ENCODE measurements around the gene TELO2.
A peak's percentile ranks its signal among the peaks of the same experiment; 100 is the strongest.
"Not testable (repeated sequence)": the region's sequence is repeated elsewhere in the genome, so short reads cannot be mapped to it uniquely, and the experiment has no call there.

The TELO2 gene

GRCh38 chr16:1475552-1476114 lies 17.5 kb upstream of the TELO2 start:
- no peak for DNase-seq (ENCODE audit: low read depth)

- no peak for DNase-seq (ENCODE audit: low read depth)
Observed at GRCh38 chr16:1477033-1477432, 16.1 kb upstream of the TELO2 start.

GRCh38 chr16:1478937-1479336 lies 14.2 kb upstream of the TELO2 start:
- DNase-seq (ENCODE audit: low read depth) = not testable (repeated sequence)

GRCh38 chr16:1481906-1482835 lies 11.0 kb upstream of the TELO2 start:
- no peak for DNase-seq (ENCODE audit: low read depth)

GRCh38 chr16:1485847-1486496 lies 7.2 kb upstream of the TELO2 start:
- no peak for DNase-seq (ENCODE audit: low read depth)

GRCh38 chr16:1486551-1487390 lies 6.4 kb upstream of the TELO2 start:
- no peak for DNase-seq (ENCODE audit: low read depth)

GRCh38 chr16:1487395-1488053 lies 5.6 kb upstream of the TELO2 start:
- DNase-seq (ENCODE audit: low read depth) = no peak

- DNase-seq (ENCODE audit: low read depth) = no peak
Observed at GRCh38 chr16:1488054-1488601, 5.0 kb upstream of the TELO2 start.

- no peak for DNase-seq (ENCODE audit: low read depth)
Observed at GRCh38 chr16:1488619-1489018, 4.5 kb upstream of the TELO2 start, which contains the start of gene PTX4. TSS of gene PTX4 (minus strand) at chr16:1488944. CDS start at chr16:1488909, 35 bp downstream.

- no peak for DNase-seq (ENCODE audit: low read depth)
Observed at GRCh38 chr16:1489077-1489476, 4.1 kb upstream of the TELO2 start.

GRCh38 chr16:1491327-1491726 lies 1.8 kb upstream of the TELO2 start:
- no peak for DNase-seq (ENCODE audit: low read depth)

GRCh38 chr16:1492082-1492922 lies 858 bp upstream of the TELO2 start:
- no peak for DNase-seq (ENCODE audit: low read depth)

- DNase-seq (ENCODE audit: low read depth) = no peak
Observed at GRCh38 chr16:1493746-1494094, 560 bp downstream of the TELO2 start.

- peak; percentile 67 for DNase-seq (ENCODE audit: low read depth)
Observed at GRCh38 chr16:1494129-1494640, 1.0 kb downstream of the TELO2 start.

- DNase-seq (ENCODE audit: low read depth) = no peak
Observed at GRCh38 chr16:1494711-1495110, 1.6 kb downstream of the TELO2 start.

- DNase-seq (ENCODE audit: low read depth) = no peak
Observed at GRCh38 chr16:1495211-1495888, 2.2 kb downstream of the TELO2 start.

- no peak for DNase-seq (ENCODE audit: low read depth)
Observed at GRCh38 chr16:1495889-1496262, 2.7 kb downstream of the TELO2 start.

- no peak for DNase-seq (ENCODE audit: low read depth)
Observed at GRCh38 chr16:1496464-1496863, 3.3 kb downstream of the TELO2 start.

GRCh38 chr16:1497014-1497598 lies 3.9 kb downstream of the TELO2 start:
- DNase-seq (ENCODE audit: low read depth) = no peak

Data from fibroblast of the conjunctiva (primary cell).